ENCODE measurements around the gene BNC2. TPM values are rescaled to one million over a fixed set of nuclear protein-coding genes. Genes with fewer than 3 reads are reported as not detected.

Gene BNC2
- total RNA-seq, 2 donors from 2014 or later = 16.1 to 16.9 TPM

- H3K4me3 ChIP-seq = no peak overlapping the region
- no peak for TF ChIP-seq CTCF (IDR thresholded peaks at IDR 0.05)
- no peak for ATAC-seq (ENCODE audit: insufficient number of reproducible peaks, low FRiP score, low read depth)
Measured at GRCh38 chr9:16715404-16715803, 155.1 kb downstream of the BNC2 start.

DNA sequence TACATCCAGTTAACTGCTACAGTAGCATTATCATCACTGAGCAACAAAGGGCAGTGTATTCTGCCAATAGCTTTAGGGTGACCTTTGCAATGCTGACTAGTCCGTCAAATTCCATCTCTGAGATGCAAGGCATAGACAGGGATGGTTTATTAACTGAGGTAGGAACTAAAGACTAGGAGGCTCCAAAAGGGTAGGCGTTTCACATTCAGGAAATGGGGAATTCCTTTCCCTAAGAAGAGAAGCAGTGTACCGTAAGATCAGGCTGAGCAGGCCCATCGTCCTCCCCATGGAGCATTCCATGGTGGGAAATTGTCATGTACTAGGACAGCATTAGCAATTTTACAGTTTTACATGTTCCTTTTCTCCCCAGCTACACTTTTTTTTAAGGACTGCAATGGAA is 157.7 kb downstream of the BNC2 start:
- no peak for ATAC-seq (ENCODE audit: insufficient number of reproducible peaks, low FRiP score, low read depth)
- TF ChIP-seq CTCF (IDR thresholded peaks at IDR 0.05) = no peak

More at GRCh38 chr9:16715404-16715803, 155.1 kb downstream of the BNC2 start:
- Histone ChIP-seq H3K36me3 (no peaks in the 10 kb centered on the region), H3K4me1 (ENCODE audit: control insufficient read depth in 1 of 2, low read depth in 2 of 2) (peaks cover 0 to 8% of the 10 kb centered on the region in 2 donors), H3K27me3 (replicated peaks; ENCODE audit: insufficient read depth) (no peaks in the 10 kb centered on the region), H3K27ac (no peak overlapping the region), H3K9me3 (no peaks in the 10 kb centered on the region)
- DNase-seq (ENCODE audit: low spot score) = no peak

DNA sequence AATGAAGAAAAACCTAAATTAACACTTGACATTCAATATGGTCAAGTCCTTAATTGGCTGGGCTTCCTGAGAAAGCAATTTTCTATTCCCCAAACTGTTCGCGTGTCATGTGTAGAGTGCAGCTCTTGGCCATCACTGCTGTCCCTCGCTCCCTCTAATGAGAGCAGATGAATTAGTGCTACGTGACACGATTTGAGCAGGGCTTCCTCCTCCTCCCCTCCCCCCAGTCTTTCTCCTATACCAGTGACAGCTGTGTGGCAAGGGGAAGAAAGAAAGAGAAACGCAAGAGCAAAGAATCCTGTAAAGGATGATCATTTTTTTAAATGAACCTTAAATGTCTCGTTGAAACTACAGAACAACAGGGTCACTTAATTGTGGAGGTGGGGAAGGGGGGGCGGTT is 159.6 kb downstream of the BNC2 start:
- H3K4me1 ChIP-seq (ENCODE audit: control insufficient read depth in 1 of 2, low read depth in 2 of 2) = peaks cover under 1 to 18% of the 10 kb centered on the region in 2 donors
- DNase-seq (ENCODE audit: low spot score) (no peak), ATAC-seq (ENCODE audit: insufficient number of reproducible peaks, low FRiP score, low read depth) (no peak)
- TF ChIP-seq CTCF (IDR thresholded peaks at IDR 0.05) = no peak
- no peak overlapping the region for H3K4me3 ChIP-seq
- H3K27ac ChIP-seq = no peak overlapping the region
- H3K27me3 ChIP-seq (replicated peaks; ENCODE audit: insufficient read depth) = no peaks in the 10 kb centered on the region
- no peaks in the 10 kb centered on the region for H3K9me3 ChIP-seq
- no peaks in the 10 kb centered on the region for H3K36me3 ChIP-seq

More for the DNA sequence above, 157.7 kb downstream of the BNC2 start:
- Histone ChIP-seq H3K36me3 (no peaks in the 10 kb centered on the region), H3K27ac (no peak overlapping the region), H3K9me3 (no peaks in the 10 kb centered on the region), H3K27me3 (replicated peaks; ENCODE audit: insufficient read depth) (no peaks in the 10 kb centered on the region), H3K4me1 (ENCODE audit: control insufficient read depth in 1 of 2, low read depth in 2 of 2) (peaks cover 0 to 10% of the 10 kb centered on the region in 2 donors), H3K4me3 (no peak overlapping the region)
- DNase-seq (ENCODE audit: low spot score) = no peak

DNA sequence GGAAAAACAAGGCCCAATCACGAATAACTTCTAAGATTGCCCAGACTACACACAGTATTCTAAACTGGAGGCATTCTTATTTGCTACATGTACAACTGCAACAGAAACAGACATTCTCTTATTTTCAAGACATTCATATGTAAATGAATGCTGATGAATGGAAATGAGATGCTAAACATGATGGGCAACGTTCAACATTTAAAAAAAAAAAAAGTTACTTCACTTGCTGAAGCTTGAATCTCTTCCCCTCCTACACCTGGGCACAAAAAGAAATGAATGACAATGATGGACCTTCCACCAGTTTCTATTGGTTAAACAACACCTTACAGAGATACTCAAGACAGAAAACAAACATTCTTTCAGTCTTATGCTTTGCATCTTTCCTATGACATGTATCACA is 160.5 kb downstream of the BNC2 start:
- H3K36me3 ChIP-seq = no peaks in the 10 kb centered on the region
- peaks cover 6 to 26% of the 10 kb centered on the region in 2 donors for H3K4me1 ChIP-seq (ENCODE audit: control insufficient read depth in 1 of 2, low read depth in 2 of 2)
- H3K27me3 ChIP-seq (replicated peaks; ENCODE audit: insufficient read depth) = no peaks in the 10 kb centered on the region
- no peaks in the 10 kb centered on the region for H3K9me3 ChIP-seq
- H3K4me3 ChIP-seq = no peak overlapping the region
- no peak overlapping the region for H3K27ac ChIP-seq
- DNase-seq (ENCODE audit: low spot score) (no peak), ATAC-seq (ENCODE audit: insufficient number of reproducible peaks, low FRiP score, low read depth) (no peak)
- TF ChIP-seq CTCF (IDR thresholded peaks at IDR 0.05) = no peak

GRCh38 chr9:16708656-16709435 is 161.6 kb downstream of the BNC2 start:
- no peaks in the 10 kb centered on the region for H3K27me3 ChIP-seq (replicated peaks; ENCODE audit: insufficient read depth)
- ATAC-seq (ENCODE audit: insufficient number of reproducible peaks, low FRiP score, low read depth) = no peak
- H3K4me1 ChIP-seq (ENCODE audit: control insufficient read depth in 1 of 2, low read depth in 2 of 2) = peaks cover 11 to 31% of the 10 kb centered on the region in 2 donors
- no peak for TF ChIP-seq CTCF (IDR thresholded peaks at IDR 0.05)
- no peaks in the 10 kb centered on the region for H3K9me3 ChIP-seq
- no peak for DNase-seq (ENCODE audit: low spot score)
- no peaks in the 10 kb centered on the region for H3K36me3 ChIP-seq
- peak overlapping the region; percentile 10 for H3K4me3 ChIP-seq
- peak overlapping the region; percentile 13 to 25 for H3K27ac ChIP-seq
